ENCODE data around the gene C19orf25. TPM values are rescaled to one million over a fixed set of nuclear protein-coding genes. Genes with fewer than 3 reads are reported as not detected.
A peak's percentile ranks its signal among the peaks of the same experiment; 100 is the strongest.

The C19orf25 gene
- total and polyA plus RNA-seq, 9 of the 15 experiments (the other 6 are each of a cell fraction or from before 2014, with no cell fraction given), result 0.79 to 96.0 (median 36.1) TPM

DNA sequence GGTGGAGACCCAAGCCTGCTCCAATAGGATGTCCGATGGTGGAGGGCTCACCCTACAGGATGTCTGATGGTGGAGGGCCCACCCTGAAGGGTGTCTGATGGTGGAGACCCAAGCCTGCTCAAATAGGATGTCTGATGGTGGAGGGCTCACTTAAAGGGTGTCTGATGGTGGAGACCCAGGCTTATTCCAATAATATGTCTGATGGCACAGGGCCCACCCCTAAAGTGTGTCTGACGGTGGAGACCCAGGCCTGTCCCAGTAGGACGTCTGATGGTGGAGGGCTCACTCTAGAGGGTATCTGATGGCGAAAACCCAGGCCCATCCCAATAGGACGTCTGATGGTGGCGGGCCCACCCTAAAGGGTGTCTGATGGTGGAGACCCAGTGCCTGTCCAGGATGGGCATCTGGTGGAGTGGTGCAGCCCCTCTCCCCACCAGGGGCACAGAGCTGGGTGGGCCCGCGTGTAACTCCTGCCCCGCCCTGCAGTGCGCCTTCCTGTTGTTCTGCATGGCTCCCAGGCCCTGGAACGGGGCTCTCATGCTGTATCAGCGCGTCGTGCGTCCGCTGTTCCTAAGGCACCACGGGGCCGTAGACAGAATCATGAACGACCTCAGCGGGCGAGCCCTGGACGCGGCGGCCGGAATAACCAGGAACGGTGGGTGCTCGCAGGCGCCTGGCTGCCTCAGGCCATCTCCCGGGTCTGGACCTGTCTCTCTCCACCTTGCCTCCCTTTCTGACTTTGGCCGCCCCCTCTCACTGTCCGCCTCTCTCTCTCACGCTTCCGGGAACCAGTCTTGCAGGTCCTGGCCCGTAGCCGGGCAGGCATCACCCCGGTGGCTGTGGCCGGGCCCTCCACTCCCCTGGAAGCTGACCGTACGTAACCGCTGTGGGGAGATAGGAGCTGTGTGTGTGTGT, 17.0 kb upstream of the C19orf25 start:
- BruUV-seq (replicated peaks), result no TSS peak
- Histone ChIP-seq H3K4me1 (replicated peaks in 1 of 2; ENCODE audit: control insufficient read depth in 2 of 2, insufficient read depth in 2 of 2, low read length in 2 of 2) (peaks cover 21 to 87% of the 10 kb centered on the region in 2 experiments), H3K27ac (ENCODE audit: extremely low read depth, low read depth, low read length) (no peak overlapping the region), H4K20me1 (replicated peaks; ENCODE audit: control insufficient read depth, insufficient read depth, low read length) (peaks cover 6% of the 10 kb centered on the region; the same call in 1 of the 2 replicates), H3K9me1 (ENCODE audit: control insufficient read depth, insufficient read depth, low read length) (no peaks in the 10 kb centered on the region), H3K9me3 (replicated peaks; ENCODE audit: control insufficient read depth, insufficient read depth, low read depth, low read length) (no peaks in the 10 kb centered on the region), H3K4me2 (ENCODE audit: insufficient read depth, low read length) (no peak overlapping the region), H3K79me2 (ENCODE audit: control insufficient read depth, insufficient read depth, low read length) (peaks cover 26% of the 10 kb centered on the region), H2AFZ (ENCODE audit: low read depth, low read length) (no peak overlapping the region), H3K9ac (ENCODE audit: insufficient read depth in 1 of 2, low read depth in 2 of 2, low read length in 2 of 2) (peak overlapping the region in 1 of 2 experiments; percentile 75; a peak in 2 of 4 replicates), H3K36me3 (ENCODE audit: control insufficient read depth, insufficient read depth, low read length) (no peaks in the 10 kb centered on the region), H3K27me3 (ENCODE audit: control insufficient read depth in 2 of 2, insufficient read depth in 2 of 2, low read length in 2 of 2) (no peaks in the 10 kb centered on the region), H3K4me3 (no peak overlapping the region)
- 73% methylated on average over 34 of the region's 40 CpGs for WGBS (ENCODE audit: insufficient coverage, low coverage, missing lambda C conversion rate)
- DNase-seq (ENCODE audit: extremely low read depth in 1 of 4, low spot score in 3 of 4) (no peak), ATAC-seq (no peak), FAIRE-seq (no peak)
- POLR2A ChIA-PET, result no interaction called here
- intact Hi-C loops (cut with micrococcal nuclease), result no loop called here
- CTCF ChIA-PET (ENCODE audit: low intra/inter-chr PET ratio), result no interaction called here
- in situ Hi-C loops (cut with MboI), result no loop called here
- TF ChIP-seq MYC (IDR thresholded peaks at IDR 0.05; ENCODE audit: low read depth, low read length), result no peak
- TF ChIP-seq MYC (CRISPR knock-in tag; IDR thresholded peaks at IDR 0.05; ENCODE audit: borderline replicate concordance, low read depth), result no peak
- TF ChIP-seq NFIX (CRISPR knock-in tag; IDR thresholded peaks at IDR 0.05; ENCODE audit: low read depth), result no peak
- TF ChIP-seq NCOA6 (IDR thresholded peaks at IDR 0.05), result no peak
- TF ChIP-seq, protein P1, sequence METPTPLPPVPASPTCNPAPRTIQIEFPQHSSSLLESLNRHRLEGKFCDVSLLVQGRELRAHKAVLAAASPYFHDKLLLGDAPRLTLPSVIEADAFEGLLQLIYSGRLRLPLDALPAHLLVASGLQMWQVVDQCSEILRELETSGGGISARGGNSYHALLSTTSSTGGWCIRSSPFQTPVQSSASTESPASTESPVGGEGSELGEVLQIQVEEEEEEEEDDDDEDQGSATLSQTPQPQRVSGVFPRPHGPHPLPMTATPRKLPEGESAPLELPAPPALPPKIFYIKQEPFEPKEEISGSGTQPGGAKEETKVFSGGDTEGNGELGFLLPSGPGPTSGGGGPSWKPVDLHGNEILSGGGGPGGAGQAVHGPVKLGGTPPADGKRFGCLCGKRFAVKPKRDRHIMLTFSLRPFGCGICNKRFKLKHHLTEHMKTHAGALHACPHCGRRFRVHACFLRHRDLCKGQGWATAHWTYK (CRISPR knock-in tag; IDR thresholded peaks at IDR 0.05), result no peak
- no peak for TF ChIP-seq CGGBP1 (CRISPR knock-in tag; IDR thresholded peaks at IDR 0.05)
- TF ChIP-seq, protein P2, sequence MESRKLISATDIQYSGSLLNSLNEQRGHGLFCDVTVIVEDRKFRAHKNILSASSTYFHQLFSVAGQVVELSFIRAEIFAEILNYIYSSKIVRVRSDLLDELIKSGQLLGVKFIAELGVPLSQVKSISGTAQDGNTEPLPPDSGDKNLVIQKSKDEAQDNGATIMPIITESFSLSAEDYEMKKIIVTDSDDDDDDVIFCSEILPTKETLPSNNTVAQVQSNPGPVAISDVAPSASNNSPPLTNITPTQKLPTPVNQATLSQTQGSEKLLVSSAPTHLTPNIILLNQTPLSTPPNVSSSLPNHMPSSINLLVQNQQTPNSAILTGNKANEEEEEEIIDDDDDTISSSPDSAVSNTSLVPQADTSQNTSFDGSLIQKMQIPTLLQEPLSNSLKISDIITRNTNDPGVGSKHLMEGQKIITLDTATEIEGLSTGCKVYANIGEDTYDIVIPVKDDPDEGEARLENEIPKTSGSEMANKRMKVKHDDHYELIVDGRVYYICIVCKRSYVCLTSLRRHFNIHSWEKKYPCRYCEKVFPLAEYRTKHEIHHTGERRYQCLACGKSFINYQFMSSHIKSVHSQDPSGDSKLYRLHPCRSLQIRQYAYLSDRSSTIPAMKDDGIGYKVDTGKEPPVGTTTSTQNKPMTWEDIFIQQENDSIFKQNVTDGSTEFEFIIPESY (CRISPR knock-in tag; IDR thresholded peaks at IDR 0.05), result peak; percentile 91
- TF ChIP-seq, protein P3, sequence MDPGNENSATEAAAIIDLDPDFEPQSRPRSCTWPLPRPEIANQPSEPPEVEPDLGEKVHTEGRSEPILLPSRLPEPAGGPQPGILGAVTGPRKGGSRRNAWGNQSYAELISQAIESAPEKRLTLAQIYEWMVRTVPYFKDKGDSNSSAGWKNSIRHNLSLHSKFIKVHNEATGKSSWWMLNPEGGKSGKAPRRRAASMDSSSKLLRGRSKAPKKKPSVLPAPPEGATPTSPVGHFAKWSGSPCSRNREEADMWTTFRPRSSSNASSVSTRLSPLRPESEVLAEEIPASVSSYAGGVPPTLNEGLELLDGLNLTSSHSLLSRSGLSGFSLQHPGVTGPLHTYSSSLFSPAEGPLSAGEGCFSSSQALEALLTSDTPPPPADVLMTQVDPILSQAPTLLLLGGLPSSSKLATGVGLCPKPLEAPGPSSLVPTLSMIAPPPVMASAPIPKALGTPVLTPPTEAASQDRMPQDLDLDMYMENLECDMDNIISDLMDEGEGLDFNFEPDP (CRISPR knock-in tag; IDR thresholded peaks at IDR 0.05), result 0 out of 2 replicates have a peak, but pooled peaks have one; percentile 34

All from K562 (cell line).